HEK293 (cell line): ENCODE measurements around the gene EDEM1.

Experiments
- ELK4 ChIP-seq: IDR thresholded peaks from 2 replicates; pipeline ENCODE4 v1.6.1; 2011; ENCODE audit warnings: mild to moderate bottlenecking, low read depth, low read length, borderline replicate concordance
- OSR2 ChIP-seq: fragments of 450-650 bp; formaldehyde crosslinking; IDR thresholded peaks from 2 replicates; pipeline ENCODE4 v1.5.1; 2016; ENCODE audit warnings: missing biosample characterization, missing genetic modification characterization
- ZNF362 ChIP-seq: fragments of 450-650 bp; formaldehyde crosslinking; IDR thresholded peaks from 2 replicates; pipeline ENCODE4 v1.5.1; 2016; ENCODE audit warnings: missing biosample characterization, missing genetic modification characterization
- ZNF830 ChIP-seq: fragments of 450-650 bp; IDR thresholded peaks from 2 replicates; pipeline ENCODE4 v1.5.0; 2018; ENCODE audit warnings: missing biosample characterization, missing genetic modification characterization, low read depth, mild to moderate bottlenecking, moderate library complexity
- ZSCAN23 ChIP-seq: fragments of 450-650 bp; formaldehyde crosslinking; IDR thresholded peaks from 2 replicates; pipeline ENCODE4 v1.5.1; 2016; ENCODE audit warnings: missing biosample characterization, missing genetic modification characterization
- TF ChIP-seq, protein P1 (sequence below): fragments of 450-650 bp; formaldehyde crosslinking; IDR thresholded peaks from 2 replicates; pipeline ENCODE4 v1.5.1; 2016; ENCODE audit warnings: missing biosample characterization, missing genetic modification characterization
- TF ChIP-seq, protein P2 (sequence below): fragments of 450-650 bp; formaldehyde crosslinking; IDR thresholded peaks from 2 replicates; pipeline ENCODE4 v1.5.1; 2016; ENCODE audit warnings: missing biosample characterization, missing genetic modification characterization
- TF ChIP-seq, protein P3 (sequence below): fragments of 450-650 bp; formaldehyde crosslinking; IDR thresholded peaks from 2 replicates; pipeline ENCODE4 v1.5.1; 2016; ENCODE audit warnings: missing biosample characterization, missing genetic modification characterization

DNA sequence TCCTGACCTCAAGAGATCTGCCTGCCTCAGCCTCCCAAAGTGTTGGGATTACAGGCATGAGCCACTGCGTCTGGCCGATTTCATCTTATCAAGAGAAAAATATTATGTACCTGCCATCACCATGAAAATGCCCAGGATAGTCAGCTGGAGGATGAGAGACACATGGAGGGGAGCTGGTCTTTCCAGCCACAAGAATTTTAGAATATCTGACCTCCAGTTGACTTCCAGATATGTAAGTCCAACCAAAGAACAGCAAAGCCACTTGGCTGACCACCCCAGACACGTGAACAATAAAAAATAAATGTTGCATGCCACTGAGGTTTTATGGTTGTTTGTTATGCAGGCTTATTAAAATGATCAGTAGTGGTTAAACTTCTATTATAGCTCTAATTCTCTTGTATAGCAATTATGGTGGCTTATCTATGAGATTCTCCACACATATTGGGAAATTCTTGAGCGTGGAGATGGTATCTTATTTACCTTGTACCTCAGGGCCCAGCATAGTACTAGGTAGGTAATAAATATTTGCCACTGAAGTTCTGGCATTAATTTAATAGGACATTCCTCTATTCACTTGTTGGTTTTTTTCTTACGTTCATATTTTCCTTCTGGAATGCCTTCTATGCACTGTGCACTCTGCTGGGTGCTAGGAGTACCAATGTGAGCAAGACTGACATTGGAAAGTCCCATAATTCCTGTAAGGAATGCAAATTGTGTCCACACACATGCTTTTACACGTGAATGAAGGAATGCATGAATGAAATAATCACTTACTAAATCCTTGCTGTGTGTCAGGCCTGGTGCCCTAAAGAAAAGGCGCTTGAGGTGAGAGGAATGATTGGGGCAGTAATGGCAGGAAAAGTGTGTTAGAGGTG, 77.6 kb downstream of the EDEM1 start:
- TF ChIP-seq, protein P1, sequence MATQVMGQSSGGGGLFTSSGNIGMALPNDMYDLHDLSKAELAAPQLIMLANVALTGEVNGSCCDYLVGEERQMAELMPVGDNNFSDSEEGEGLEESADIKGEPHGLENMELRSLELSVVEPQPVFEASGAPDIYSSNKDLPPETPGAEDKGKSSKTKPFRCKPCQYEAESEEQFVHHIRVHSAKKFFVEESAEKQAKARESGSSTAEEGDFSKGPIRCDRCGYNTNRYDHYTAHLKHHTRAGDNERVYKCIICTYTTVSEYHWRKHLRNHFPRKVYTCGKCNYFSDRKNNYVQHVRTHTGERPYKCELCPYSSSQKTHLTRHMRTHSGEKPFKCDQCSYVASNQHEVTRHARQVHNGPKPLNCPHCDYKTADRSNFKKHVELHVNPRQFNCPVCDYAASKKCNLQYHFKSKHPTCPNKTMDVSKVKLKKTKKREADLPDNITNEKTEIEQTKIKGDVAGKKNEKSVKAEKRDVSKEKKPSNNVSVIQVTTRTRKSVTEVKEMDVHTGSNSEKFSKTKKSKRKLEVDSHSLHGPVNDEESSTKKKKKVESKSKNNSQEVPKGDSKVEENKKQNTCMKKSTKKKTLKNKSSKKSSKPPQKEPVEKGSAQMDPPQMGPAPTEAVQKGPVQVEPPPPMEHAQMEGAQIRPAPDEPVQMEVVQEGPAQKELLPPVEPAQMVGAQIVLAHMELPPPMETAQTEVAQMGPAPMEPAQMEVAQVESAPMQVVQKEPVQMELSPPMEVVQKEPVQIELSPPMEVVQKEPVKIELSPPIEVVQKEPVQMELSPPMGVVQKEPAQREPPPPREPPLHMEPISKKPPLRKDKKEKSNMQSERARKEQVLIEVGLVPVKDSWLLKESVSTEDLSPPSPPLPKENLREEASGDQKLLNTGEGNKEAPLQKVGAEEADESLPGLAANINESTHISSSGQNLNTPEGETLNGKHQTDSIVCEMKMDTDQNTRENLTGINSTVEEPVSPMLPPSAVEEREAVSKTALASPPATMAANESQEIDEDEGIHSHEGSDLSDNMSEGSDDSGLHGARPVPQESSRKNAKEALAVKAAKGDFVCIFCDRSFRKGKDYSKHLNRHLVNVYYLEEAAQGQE, result no peak
- TF ChIP-seq, protein P2, sequence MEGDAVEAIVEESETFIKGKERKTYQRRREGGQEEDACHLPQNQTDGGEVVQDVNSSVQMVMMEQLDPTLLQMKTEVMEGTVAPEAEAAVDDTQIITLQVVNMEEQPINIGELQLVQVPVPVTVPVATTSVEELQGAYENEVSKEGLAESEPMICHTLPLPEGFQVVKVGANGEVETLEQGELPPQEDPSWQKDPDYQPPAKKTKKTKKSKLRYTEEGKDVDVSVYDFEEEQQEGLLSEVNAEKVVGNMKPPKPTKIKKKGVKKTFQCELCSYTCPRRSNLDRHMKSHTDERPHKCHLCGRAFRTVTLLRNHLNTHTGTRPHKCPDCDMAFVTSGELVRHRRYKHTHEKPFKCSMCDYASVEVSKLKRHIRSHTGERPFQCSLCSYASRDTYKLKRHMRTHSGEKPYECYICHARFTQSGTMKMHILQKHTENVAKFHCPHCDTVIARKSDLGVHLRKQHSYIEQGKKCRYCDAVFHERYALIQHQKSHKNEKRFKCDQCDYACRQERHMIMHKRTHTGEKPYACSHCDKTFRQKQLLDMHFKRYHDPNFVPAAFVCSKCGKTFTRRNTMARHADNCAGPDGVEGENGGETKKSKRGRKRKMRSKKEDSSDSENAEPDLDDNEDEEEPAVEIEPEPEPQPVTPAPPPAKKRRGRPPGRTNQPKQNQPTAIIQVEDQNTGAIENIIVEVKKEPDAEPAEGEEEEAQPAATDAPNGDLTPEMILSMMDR (tag by site-specific recombination), result no peak
- TF ChIP-seq ZNF830 (no peak), ELK4 (no peak), OSR2 (tag by site-specific recombination) (no peak), ZNF362 (no peak), ZSCAN23 (tag by site-specific recombination) (no peak)
- TF ChIP-seq, protein P3, sequence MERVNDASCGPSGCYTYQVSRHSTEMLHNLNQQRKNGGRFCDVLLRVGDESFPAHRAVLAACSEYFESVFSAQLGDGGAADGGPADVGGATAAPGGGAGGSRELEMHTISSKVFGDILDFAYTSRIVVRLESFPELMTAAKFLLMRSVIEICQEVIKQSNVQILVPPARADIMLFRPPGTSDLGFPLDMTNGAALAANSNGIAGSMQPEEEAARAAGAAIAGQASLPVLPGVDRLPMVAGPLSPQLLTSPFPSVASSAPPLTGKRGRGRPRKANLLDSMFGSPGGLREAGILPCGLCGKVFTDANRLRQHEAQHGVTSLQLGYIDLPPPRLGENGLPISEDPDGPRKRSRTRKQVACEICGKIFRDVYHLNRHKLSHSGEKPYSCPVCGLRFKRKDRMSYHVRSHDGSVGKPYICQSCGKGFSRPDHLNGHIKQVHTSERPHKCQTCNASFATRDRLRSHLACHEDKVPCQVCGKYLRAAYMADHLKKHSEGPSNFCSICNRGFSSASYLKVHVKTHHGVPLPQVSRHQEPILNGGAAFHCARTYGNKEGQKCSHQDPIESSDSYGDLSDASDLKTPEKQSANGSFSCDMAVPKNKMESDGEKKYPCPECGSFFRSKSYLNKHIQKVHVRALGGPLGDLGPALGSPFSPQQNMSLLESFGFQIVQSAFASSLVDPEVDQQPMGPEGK (tag by site-specific recombination), result no peak
